ENCODE measurements around the gene APOL6. TPM values are rescaled to one million over a fixed set of nuclear protein-coding genes. Genes with fewer than 3 reads are reported as not detected.

The APOL6 gene
- total and polyA plus RNA-seq, 2 donors (not counting 3 experiments of a cell fraction or from before 2014, with no cell fraction given): 0.33 to 3.0 TPM

DNA sequence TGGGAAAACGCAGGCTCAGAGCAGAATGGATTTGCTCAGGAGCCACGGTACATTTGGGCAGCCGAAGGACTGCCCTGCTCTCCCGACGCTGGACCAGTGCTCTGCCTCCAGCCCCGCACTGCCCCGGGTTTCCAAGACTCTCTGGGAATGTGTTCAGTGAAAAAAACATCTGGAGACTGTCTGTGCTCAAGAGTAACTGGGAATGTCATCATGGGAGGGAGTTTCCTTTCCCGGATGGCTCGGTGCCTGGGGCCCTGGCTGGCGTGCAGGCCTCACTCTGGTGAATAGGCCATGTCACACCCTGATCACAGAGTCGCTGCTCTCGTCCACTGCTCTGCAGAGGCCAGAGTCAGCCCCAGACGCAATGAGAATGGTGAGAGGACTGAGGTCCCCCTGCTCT lies 9.8 kb upstream of the APOL6 start:
- H3K4me2 ChIP-seq (ENCODE audit: insufficient read depth, low read length): no peak overlapping the region
- POLR2A ChIA-PET: no interaction called here
- DNase-seq (ENCODE audit: low read depth, low spot score) (no peak), FAIRE-seq (no peak)
- no peaks in the 10 kb centered on the region for H3K4me1 ChIP-seq (ENCODE audit: control insufficient read depth, extremely low read depth, insufficient read depth, low read length)
- no peaks in the 10 kb centered on the region for H3K9me1 ChIP-seq (replicated peaks; ENCODE audit: control insufficient read depth, extremely low read depth, insufficient read depth, low read length)
- no peak overlapping the region for H3K4me3 ChIP-seq (replicated peaks in 1 of 3; ENCODE audit: insufficient read depth in 1 of 3, low read depth in 1 of 3, low read length in 3 of 3)
- H4K20me1 ChIP-seq (replicated peaks; ENCODE audit: control insufficient read depth, extremely low read depth, insufficient read depth, low read length): no peaks in the 10 kb centered on the region
- H2AFZ ChIP-seq (ENCODE audit: low read depth, low read length): peak overlapping the region; percentile 72
- peaks cover 3 to 5% of the 10 kb centered on the region in 2 experiments for H3K27me3 ChIP-seq (ENCODE audit: control insufficient read depth in 2 of 2, insufficient read depth in 2 of 2, low read length in 2 of 2)
- no peak overlapping the region for H3K27ac ChIP-seq (ENCODE audit: insufficient read depth, low read depth, low read length)
- intact Hi-C loops (cut with micrococcal nuclease) (no loop called here), dilution Hi-C loops (cut with MboI; ENCODE audit: extremely low pct_ligation_motif_present, low sequenced_read_pairs) (no loop called here)
- H3K9me3 ChIP-seq (replicated peaks; ENCODE audit: control insufficient read depth, insufficient read depth, low read length): no peaks in the 10 kb centered on the region
- CTCF ChIA-PET: no interaction called here
- H3K9ac ChIP-seq (replicated peaks; ENCODE audit: extremely low read depth, insufficient read depth, low read length): no peak overlapping the region
- H3K36me3 ChIP-seq (ENCODE audit: control insufficient read depth in 2 of 2, extremely low read depth in 1 of 2, insufficient read depth in 2 of 2, low read length in 2 of 2): no peaks in the 10 kb centered on the region
- no TSS peak for BruUV-seq (replicated peaks)
- TF ChIP-seq GATA2 (IDR thresholded peaks at IDR 0.05; ENCODE audit: insufficient read depth, insufficient read length, low read depth, low read length): no peak
- no peak for TF ChIP-seq POLR2AphosphoS5 (IDR thresholded peaks at IDR 0.05; ENCODE audit: insufficient read depth, low read depth, low read length)
- no peak for TF ChIP-seq MYC (IDR thresholded peaks at IDR 0.05; ENCODE audit: low read depth, low read length)
- no peak for TF ChIP-seq POLR2A (IDR thresholded peaks at IDR 0.05; ENCODE audit: low read depth, low read length)
- no peak for TF ChIP-seq JUN (IDR thresholded peaks at IDR 0.05; ENCODE audit: borderline replicate concordance, insufficient read depth, insufficient read length, low read depth)
- TF ChIP-seq FOS (IDR thresholded peaks at IDR 0.05; ENCODE audit: borderline replicate concordance, insufficient read depth, low read length): no peak
- no peak for TF ChIP-seq CTCF (IDR thresholded peaks at IDR 0.05; ENCODE audit: extremely low read depth in 1 of 2, insufficient read depth in 1 of 2, low read depth in 1 of 2, low read length in 2 of 2)
- TF ChIP-seq, protein P1, sequence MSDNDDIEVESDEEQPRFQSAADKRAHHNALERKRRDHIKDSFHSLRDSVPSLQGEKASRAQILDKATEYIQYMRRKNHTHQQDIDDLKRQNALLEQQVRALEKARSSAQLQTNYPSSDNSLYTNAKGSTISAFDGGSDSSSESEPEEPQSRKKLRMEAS (IDR thresholded peaks at IDR 0.05; ENCODE audit: insufficient read depth, insufficient read length): no peak
- no peak for TF ChIP-seq EZH2 (IDR thresholded peaks at IDR 0.05; ENCODE audit: borderline replicate concordance, low read depth, low read length, severe bottlenecking)
- H3K79me2 ChIP-seq (ENCODE audit: control insufficient read depth, insufficient read depth, low read length): no peaks in the 10 kb centered on the region
